Measurements from ENCODE around the gene CCKAR. TPM values are rescaled to one million over a fixed set of nuclear protein-coding genes. Genes with fewer than 3 reads are reported as not detected.

The CCKAR gene
- polyA plus RNA-seq, 3 donors = not detected

- DNase-seq = no peak
Observed at GRCh38 chr4:26491449-26492170, 1.3 kb upstream of the CCKAR start.

- no peak for DNase-seq
Observed at GRCh38 chr4:26490960-26491284, 638 bp upstream of the CCKAR start.

GRCh38 chr4:26489101-26489985 is 941 bp downstream of the CCKAR start:
- DNase-seq = no peak

GRCh38 chr4:26485684-26486083 is 4.6 kb downstream of the CCKAR start:
- DNase-seq = no peak

- no peak for DNase-seq
Observed at GRCh38 chr4:26484516-26484915, 5.8 kb downstream of the CCKAR start.

- peak; percentile 64 for DNase-seq
Observed at GRCh38 chr4:26484032-26484515, 6.2 kb downstream of the CCKAR start.

GRCh38 chr4:26482508-26483462 is 7.5 kb downstream of the CCKAR start:
- DNase-seq = no peak

- DNase-seq = no peak
Observed at GRCh38 chr4:26478330-26478729, 12.0 kb downstream of the CCKAR start.

- DNase-seq = no peak
Observed at GRCh38 chr4:26476545-26476944, 13.7 kb downstream of the CCKAR start.

- no peak for DNase-seq
Observed at GRCh38 chr4:26475716-26476115, 14.6 kb downstream of the CCKAR start.

- no peak for DNase-seq
Observed at GRCh38 chr4:26474551-26474950, 15.7 kb downstream of the CCKAR start.

GRCh38 chr4:26473893-26474292 is 16.4 kb downstream of the CCKAR start:
- no peak for DNase-seq

- DNase-seq = no peak
Observed at GRCh38 chr4:26471890-26472289, 18.4 kb downstream of the CCKAR start.

GRCh38 chr4:26468977-26469376 is 21.3 kb downstream of the CCKAR start:
- no peak for DNase-seq

- no peak for DNase-seq
Observed at GRCh38 chr4:26468283-26468949, 21.9 kb downstream of the CCKAR start.

GRCh38 chr4:26467724-26468123 is 22.6 kb downstream of the CCKAR start:
- DNase-seq = no peak

GRCh38 chr4:26466578-26467270 is 23.6 kb downstream of the CCKAR start:
- DNase-seq = no peak

GRCh38 chr4:26464420-26465095 is 25.7 kb downstream of the CCKAR start:
- no peak for DNase-seq

- no peak for DNase-seq
Observed at GRCh38 chr4:26463386-26463785, 26.9 kb downstream of the CCKAR start.

GRCh38 chr4:26462874-26463273 is 27.4 kb downstream of the CCKAR start:
- no peak for DNase-seq
